Measurements from ENCODE around the gene CDH5. TPM values are rescaled to one million over a fixed set of nuclear protein-coding genes. Genes with fewer than 3 reads are reported as not detected.

Gene CDH5
- total and polyA plus RNA-seq, 2 of the 13 experiments (the other 11 are each of a cell fraction or from before 2014, with no cell fraction given) = 0.71 to 1.1 TPM

DNA sequence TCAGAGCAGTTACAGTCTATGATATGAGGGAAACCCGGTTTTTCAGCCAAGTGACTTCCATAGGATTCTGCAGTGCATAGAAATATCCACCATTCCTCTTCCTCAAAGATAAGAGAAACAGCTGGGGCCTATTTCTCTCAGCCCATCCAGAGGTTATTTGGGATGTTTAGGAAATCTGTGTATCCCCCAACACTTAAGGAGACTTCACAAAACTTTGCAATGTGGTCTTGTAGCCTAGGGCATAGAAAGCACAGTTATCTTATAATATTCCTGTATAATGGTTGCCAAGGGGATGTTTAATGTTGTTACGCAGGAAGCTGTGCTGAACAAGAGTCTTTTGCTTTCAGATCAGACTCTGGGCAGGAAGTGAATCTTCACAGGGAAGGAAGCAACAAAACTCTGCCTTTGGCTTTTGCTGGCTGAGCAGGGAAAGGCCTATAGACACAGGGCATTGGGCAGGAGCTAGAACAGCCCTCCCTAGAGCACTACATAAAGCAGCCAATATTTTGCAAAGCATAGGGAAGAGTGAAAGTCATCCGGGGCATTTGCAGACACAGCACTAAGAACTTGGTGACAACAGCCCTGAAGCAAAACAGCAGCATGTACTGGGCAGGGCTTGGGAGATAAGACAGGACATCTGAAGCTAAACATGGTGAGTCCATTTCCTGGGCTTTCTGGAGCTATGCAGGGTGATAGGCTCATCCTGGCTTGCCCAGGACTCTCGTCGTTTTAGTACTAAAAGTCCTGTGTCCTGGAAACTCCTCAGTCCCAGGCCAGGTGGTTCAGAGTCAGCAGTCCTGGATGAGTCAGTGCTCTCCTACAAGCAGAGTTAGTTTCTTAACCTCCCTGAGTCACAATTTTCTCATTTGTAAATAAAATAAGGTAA lies 41.9 kb downstream of the CDH5 start (continued):
- TF ChIP-seq ZNF879 (CRISPR knock-in tag; IDR thresholded peaks at IDR 0.05) (no peak), ZFX (CRISPR knock-in tag; IDR thresholded peaks at IDR 0.05; ENCODE audit: low read depth) (peak; percentile 87), ZNF589 (CRISPR knock-in tag; conservative IDR thresholded peaks at IDR 0.05) (no peak), TBL1XR1 (IDR thresholded peaks at IDR 0.05; ENCODE audit: borderline replicate concordance, low read length, partially characterized antibody) (no peak), SP140L (CRISPR knock-in tag; IDR thresholded peaks at IDR 0.05; ENCODE audit: borderline replicate concordance) (no peak), CCAR2 (optimal IDR thresholded peaks at IDR 0.05; ENCODE audit: low read depth, low read length) (no peak), ZNF772 (CRISPR knock-in tag; IDR thresholded peaks at IDR 0.05) (no peak), PRPF4 (IDR thresholded peaks at IDR 0.05; ENCODE audit: low read depth, low read length, poor library complexity, severe bottlenecking) (no peak), ZNF431 (CRISPR knock-in tag; IDR thresholded peaks at IDR 0.05; ENCODE audit: borderline replicate concordance, low read depth) (no peak), DPF2 (CRISPR knock-in tag; IDR thresholded peaks at IDR 0.05; ENCODE audit: borderline replicate concordance, low read depth) (no peak), ZNF816 (CRISPR knock-in tag; IDR thresholded peaks at IDR 0.05; ENCODE audit: borderline replicate concordance) (peak; percentile 61; the same call in 1 of the 2 replicates), U2AF2 (IDR thresholded peaks at IDR 0.05; ENCODE audit: low read depth, low read length) (no peak), ZNF24 (IDR thresholded peaks at IDR 0.05) (no peak), ZNF260 (CRISPR knock-in tag; IDR thresholded peaks at IDR 0.05; ENCODE audit: borderline replicate concordance, low read depth) (no peak), RXRA (CRISPR knock-in tag; IDR thresholded peaks at IDR 0.05) (no peak), WIZ (CRISPR knock-in tag; IDR thresholded peaks at IDR 0.05) (no peak), HCFC1 (IDR thresholded peaks at IDR 0.05; ENCODE audit: low read depth, low read length) (no peak), ZNF563 (CRISPR knock-in tag; IDR thresholded peaks at IDR 0.05) (no peak), SP2 (CRISPR knock-in tag; IDR thresholded peaks at IDR 0.05) (no peak), ZNF33B (CRISPR knock-in tag; IDR thresholded peaks at IDR 0.05) (no peak), NFIB (CRISPR knock-in tag; IDR thresholded peaks at IDR 0.05; ENCODE audit: borderline replicate concordance) (no peak)
- TF ChIP-seq, protein P1, sequence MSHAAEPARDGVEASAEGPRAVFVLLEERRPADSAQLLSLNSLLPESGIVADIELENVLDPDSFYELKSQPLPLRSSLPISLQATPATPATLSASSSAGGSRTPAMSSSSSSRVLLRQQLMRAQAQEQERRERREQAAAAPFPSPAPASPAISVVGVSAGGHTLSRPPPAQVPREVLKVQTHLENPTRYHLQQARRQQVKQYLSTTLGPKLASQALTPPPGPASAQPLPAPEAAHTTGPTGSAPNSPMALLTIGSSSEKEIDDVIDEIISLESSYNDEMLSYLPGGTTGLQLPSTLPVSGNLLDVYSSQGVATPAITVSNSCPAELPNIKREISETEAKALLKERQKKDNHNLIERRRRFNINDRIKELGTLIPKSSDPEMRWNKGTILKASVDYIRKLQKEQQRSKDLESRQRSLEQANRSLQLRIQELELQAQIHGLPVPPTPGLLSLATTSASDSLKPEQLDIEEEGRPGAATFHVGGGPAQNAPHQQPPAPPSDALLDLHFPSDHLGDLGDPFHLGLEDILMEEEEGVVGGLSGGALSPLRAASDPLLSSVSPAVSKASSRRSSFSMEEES (CRISPR knock-in tag; IDR thresholded peaks at IDR 0.05) = peak; percentile 69
- TF ChIP-seq, protein P2, sequence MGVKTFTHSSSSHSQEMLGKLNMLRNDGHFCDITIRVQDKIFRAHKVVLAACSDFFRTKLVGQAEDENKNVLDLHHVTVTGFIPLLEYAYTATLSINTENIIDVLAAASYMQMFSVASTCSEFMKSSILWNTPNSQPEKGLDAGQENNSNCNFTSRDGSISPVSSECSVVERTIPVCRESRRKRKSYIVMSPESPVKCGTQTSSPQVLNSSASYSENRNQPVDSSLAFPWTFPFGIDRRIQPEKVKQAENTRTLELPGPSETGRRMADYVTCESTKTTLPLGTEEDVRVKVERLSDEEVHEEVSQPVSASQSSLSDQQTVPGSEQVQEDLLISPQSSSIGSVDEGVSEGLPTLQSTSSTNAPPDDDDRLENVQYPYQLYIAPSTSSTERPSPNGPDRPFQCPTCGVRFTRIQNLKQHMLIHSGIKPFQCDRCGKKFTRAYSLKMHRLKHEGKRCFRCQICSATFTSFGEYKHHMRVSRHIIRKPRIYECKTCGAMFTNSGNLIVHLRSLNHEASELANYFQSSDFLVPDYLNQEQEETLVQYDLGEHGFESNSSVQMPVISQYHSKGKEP (CRISPR knock-in tag; IDR thresholded peaks at IDR 0.05) = no peak
- TF ChIP-seq, protein P3, sequence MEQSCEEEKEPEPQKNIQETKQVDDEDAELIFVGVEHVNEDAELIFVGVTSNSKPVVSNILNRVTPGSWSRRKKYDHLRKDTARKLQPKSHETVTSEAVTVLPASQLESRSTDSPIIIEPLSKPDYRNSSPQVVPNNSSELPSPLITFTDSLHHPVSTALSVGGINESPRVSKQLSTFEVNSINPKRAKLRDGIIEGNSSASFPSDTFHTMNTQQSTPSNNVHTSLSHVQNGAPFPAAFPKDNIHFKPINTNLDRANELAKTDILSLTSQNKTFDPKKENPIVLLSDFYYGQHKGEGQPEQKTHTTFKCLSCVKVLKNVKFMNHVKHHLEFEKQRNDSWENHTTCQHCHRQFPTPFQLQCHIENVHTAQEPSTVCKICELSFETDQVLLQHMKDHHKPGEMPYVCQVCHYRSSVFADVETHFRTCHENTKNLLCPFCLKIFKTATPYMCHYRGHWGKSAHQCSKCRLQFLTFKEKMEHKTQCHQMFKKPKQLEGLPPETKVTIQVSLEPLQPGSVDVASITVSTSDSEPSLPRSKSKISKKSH (CRISPR knock-in tag; IDR thresholded peaks at IDR 0.05; ENCODE audit: borderline replicate concordance) = no peak

Data from HepG2 (cell line).